ENCODE results near the gene NRP1.

NRP1 gene

DNA sequence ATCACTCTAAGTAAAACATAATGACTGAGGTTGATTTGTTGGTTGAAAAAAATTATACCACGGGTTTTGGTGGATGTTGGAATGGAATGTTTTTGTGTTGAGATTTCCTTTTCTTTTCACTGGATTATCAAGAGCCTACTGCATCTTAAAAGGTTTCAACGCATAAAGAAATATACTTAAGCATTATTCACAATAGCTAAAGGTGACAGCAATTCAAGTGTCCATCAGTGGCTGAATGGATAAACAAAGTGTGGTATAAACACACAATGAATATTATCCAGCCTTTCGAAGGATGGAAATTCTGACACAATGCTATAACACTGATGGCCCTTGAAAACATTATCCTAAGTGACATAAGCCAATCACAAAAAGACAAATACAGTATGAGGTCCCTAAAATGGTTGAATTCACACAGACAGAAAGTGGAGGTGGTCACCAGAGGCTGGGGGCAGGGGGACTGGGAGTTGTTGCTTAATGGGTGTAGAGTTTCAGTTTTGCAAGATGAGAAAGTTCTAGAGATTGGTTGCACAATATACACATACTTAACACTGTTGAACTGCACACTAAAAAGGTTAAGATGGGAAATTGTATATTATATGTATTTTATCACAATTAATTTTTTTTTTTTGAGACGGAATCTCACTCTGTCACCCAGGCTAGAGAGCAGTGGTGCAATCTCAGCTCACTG, 122.3 kb downstream of the NRP1 start:
- no peak for ATAC-seq
- TF ChIP-seq, protein P1, sequence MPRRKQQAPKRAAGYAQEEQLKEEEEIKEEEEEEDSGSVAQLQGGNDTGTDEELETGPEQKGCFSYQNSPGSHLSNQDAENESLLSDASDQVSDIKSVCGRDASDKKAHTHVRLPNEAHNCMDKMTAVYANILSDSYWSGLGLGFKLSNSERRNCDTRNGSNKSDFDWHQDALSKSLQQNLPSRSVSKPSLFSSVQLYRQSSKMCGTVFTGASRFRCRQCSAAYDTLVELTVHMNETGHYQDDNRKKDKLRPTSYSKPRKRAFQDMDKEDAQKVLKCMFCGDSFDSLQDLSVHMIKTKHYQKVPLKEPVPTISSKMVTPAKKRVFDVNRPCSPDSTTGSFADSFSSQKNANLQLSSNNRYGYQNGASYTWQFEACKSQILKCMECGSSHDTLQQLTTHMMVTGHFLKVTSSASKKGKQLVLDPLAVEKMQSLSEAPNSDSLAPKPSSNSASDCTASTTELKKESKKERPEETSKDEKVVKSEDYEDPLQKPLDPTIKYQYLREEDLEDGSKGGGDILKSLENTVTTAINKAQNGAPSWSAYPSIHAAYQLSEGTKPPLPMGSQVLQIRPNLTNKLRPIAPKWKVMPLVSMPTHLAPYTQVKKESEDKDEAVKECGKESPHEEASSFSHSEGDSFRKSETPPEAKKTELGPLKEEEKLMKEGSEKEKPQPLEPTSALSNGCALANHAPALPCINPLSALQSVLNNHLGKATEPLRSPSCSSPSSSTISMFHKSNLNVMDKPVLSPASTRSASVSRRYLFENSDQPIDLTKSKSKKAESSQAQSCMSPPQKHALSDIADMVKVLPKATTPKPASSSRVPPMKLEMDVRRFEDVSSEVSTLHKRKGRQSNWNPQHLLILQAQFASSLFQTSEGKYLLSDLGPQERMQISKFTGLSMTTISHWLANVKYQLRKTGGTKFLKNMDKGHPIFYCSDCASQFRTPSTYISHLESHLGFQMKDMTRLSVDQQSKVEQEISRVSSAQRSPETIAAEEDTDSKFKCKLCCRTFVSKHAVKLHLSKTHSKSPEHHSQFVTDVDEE (CRISPR knock-in tag; IDR thresholded peaks at IDR 0.05): no peak
- TF ChIP-seq ISL1 (CRISPR knock-in tag; IDR thresholded peaks at IDR 0.05) (no peak), ZFP3 (CRISPR knock-in tag; IDR thresholded peaks at IDR 0.05) (no peak), ZNF70 (CRISPR knock-in tag; IDR thresholded peaks at IDR 0.05) (no peak), ESRRG (CRISPR knock-in tag; IDR thresholded peaks at IDR 0.05) (no peak), TCF4 (CRISPR knock-in tag; IDR thresholded peaks at IDR 0.05; ENCODE audit: borderline replicate concordance) (no peak), ZNF565 (CRISPR knock-in tag; conservative IDR thresholded peaks at IDR 0.05; ENCODE audit: low read depth) (no peak), ARNTL (CRISPR knock-in tag; IDR thresholded peaks at IDR 0.05; ENCODE audit: borderline replicate concordance, low read depth) (no peak), BACH2 (CRISPR knock-in tag; IDR thresholded peaks at IDR 0.05; ENCODE audit: borderline replicate concordance) (no peak), ZNF8 (CRISPR knock-in tag; IDR thresholded peaks at IDR 0.05) (no peak)
- TF ChIP-seq, protein P2, sequence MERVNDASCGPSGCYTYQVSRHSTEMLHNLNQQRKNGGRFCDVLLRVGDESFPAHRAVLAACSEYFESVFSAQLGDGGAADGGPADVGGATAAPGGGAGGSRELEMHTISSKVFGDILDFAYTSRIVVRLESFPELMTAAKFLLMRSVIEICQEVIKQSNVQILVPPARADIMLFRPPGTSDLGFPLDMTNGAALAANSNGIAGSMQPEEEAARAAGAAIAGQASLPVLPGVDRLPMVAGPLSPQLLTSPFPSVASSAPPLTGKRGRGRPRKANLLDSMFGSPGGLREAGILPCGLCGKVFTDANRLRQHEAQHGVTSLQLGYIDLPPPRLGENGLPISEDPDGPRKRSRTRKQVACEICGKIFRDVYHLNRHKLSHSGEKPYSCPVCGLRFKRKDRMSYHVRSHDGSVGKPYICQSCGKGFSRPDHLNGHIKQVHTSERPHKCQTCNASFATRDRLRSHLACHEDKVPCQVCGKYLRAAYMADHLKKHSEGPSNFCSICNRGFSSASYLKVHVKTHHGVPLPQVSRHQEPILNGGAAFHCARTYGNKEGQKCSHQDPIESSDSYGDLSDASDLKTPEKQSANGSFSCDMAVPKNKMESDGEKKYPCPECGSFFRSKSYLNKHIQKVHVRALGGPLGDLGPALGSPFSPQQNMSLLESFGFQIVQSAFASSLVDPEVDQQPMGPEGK (CRISPR knock-in tag; IDR thresholded peaks at IDR 0.05; ENCODE audit: borderline replicate concordance): no peak
- TF ChIP-seq, protein P3, sequence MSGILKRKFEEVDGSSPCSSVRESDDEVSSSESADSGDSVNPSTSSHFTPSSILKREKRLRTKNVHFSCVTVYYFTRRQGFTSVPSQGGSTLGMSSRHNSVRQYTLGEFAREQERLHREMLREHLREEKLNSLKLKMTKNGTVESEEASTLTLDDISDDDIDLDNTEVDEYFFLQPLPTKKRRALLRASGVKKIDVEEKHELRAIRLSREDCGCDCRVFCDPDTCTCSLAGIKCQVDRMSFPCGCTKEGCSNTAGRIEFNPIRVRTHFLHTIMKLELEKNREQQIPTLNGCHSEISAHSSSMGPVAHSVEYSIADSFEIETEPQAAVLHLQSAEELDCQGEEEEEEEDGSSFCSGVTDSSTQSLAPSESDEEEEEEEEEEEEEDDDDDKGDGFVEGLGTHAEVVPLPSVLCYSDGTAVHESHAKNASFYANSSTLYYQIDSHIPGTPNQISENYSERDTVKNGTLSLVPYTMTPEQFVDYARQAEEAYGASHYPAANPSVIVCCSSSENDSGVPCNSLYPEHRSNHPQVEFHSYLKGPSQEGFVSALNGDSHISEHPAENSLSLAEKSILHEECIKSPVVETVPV (CRISPR knock-in tag; IDR thresholded peaks at IDR 0.05): no peak

DNA sequence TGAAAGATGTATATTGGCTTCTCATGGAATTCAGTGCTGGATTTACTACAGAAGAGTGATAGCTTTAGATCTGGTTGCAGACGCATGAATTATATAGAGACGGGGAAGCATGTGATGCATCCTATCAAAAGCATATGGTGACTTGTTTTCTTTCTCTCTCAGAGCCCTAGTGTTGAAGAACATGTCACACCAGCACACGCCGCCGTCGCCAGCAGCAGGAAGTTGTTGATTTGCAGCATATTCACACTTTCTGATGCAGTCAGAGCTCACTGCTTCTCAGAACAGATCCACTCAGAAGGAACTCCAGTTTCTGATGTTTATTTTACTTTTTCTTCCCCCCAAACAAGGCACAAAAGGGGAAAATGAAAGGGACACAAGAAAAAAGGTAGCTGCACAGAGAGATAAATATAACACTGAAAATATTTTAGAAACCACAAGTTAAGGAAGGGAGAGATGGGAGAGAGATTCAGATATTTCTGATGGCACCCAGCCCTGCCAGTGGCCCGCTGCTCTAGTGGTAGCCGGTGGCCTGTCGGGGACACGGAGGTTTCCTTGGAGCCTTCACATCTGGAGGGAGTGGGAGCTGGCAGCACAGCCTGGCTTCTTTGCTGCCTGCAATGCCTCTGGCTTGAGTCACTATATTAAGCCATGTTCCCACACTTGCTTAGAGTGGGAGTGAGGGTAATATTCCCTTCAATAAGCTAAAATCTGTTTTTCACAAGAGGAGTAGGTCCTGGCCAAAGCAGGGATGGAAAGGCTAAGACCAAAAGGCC, 123.2 kb downstream of the NRP1 start:
- ATAC-seq: peak; percentile 77
- no peak for TF ChIP-seq ISL1 (CRISPR knock-in tag; IDR thresholded peaks at IDR 0.05)

DNA sequence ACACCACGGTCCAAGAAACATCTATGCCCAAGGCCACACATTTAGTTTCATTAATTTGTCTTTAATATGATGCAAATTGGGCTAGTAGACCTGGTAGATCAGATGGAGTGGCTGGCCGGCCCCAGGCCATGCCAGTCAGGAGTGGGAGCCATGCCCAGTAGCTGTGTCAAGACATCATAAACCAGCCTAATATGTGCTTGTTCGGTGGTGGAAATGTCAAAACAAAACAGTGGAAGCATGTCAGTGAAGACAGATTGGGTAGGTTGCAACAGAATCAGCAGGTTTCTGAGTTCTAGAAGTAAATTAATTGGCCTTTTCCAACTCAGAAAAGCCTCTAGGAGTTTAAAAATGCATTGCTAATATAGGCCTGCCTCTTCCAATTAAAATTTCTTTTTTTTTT, 124.7 kb downstream of the NRP1 start:
- TF ChIP-seq, protein P1 (CRISPR knock-in tag; IDR thresholded peaks at IDR 0.05): no peak
- TF ChIP-seq, protein P4, sequence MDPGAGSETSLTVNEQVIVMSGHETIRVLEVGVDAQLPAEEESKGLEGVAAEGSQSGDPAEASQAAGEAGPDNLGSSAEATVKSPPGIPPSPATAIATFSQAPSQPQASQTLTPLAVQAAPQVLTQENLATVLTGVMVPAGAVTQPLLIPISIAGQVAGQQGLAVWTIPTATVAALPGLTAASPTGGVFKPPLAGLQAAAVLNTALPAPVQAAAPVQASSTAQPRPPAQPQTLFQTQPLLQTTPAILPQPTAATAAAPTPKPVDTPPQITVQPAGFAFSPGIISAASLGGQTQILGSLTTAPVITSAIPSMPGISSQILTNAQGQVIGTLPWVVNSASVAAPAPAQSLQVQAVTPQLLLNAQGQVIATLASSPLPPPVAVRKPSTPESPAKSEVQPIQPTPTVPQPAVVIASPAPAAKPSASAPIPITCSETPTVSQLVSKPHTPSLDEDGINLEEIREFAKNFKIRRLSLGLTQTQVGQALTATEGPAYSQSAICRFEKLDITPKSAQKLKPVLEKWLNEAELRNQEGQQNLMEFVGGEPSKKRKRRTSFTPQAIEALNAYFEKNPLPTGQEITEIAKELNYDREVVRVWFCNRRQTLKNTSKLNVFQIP (CRISPR knock-in tag; IDR thresholded peaks at IDR 0.05; ENCODE audit: borderline replicate concordance, low read depth): no peak
- TF ChIP-seq PPARA (CRISPR knock-in tag; IDR thresholded peaks at IDR 0.05; ENCODE audit: borderline replicate concordance) (no peak), ISL1 (CRISPR knock-in tag; IDR thresholded peaks at IDR 0.05) (no peak), ZC3H10 (CRISPR knock-in tag; IDR thresholded peaks at IDR 0.05) (no peak)
- ATAC-seq: no peak
